ENCODE measurements around the gene C11orf54. TPM values are rescaled to one million over a fixed set of nuclear protein-coding genes. Genes with fewer than 3 reads are reported as not detected.

Gene C11orf54
- total RNA-seq, 1 experiment from 2014 or later, result 18.0 TPM

- Histone ChIP-seq H2BK5ac (ENCODE audit: insufficient read length, low read length) (no peak overlapping the region), H4K8ac (replicated peaks; ENCODE audit: insufficient read length, low read depth, low read length) (no peak overlapping the region), H4K91ac (ENCODE audit: insufficient read length, low read depth, low read length) (no peak overlapping the region), H3K4ac (ENCODE audit: low read depth, low read length) (no peak overlapping the region), H2BK15ac (ENCODE audit: low read depth, low read length) (no peak overlapping the region), H3K9ac (ENCODE audit: extremely low read depth, insufficient read length, low read length) (no peak overlapping the region), H3K23me2 (ENCODE audit: insufficient read length, low read depth, low read length, poor library complexity, severe bottlenecking) (peaks cover 3% of the 10 kb centered on the region), H3K27ac (ENCODE audit: insufficient read length, low read depth, low read length) (no peak overlapping the region), H4K5ac (ENCODE audit: insufficient read length, low read depth, low read length) (no peak overlapping the region), H3K23ac (ENCODE audit: insufficient read length, low read depth, low read length) (no peak overlapping the region), H3K18ac (ENCODE audit: insufficient read length, low read depth, low read length) (no peak overlapping the region), H2BK120ac (ENCODE audit: low read depth, low read length, poor library complexity, severe bottlenecking) (no peak overlapping the region), H3K27me3 (ENCODE audit: insufficient read depth, low read length) (no peaks in the 10 kb centered on the region), H3K4me1 (ENCODE audit: insufficient read depth, low read length) (no peaks in the 10 kb centered on the region), H2BK12ac (ENCODE audit: insufficient read length, low read depth, low read length) (no peak overlapping the region), H2AK5ac (ENCODE audit: insufficient read length, low read length) (no peak overlapping the region), H2AFZ (ENCODE audit: low read length) (no peak overlapping the region), H3K79me1 (ENCODE audit: insufficient read depth, low read depth, low read length, poor library complexity, severe bottlenecking) (no peaks in the 10 kb centered on the region), H3K79me2 (ENCODE audit: insufficient read depth, low read length) (no peaks in the 10 kb centered on the region), H3K9me3 (ENCODE audit: control insufficient read depth, low read depth, low read length) (no peaks in the 10 kb centered on the region), H3K14ac (ENCODE audit: insufficient read depth, low read length) (no peak overlapping the region), H3T11ph (ENCODE audit: low read length) (no peak overlapping the region), H3K4me2 (ENCODE audit: insufficient read depth, insufficient read length, low read length) (no peak overlapping the region), H3K56ac (ENCODE audit: insufficient read length, low read depth, low read length) (no peak overlapping the region), H4K20me1 (ENCODE audit: control insufficient read depth, insufficient read depth, insufficient read length) (no peaks in the 10 kb centered on the region), H2BK20ac (ENCODE audit: low read depth, low read length, poor library complexity, severe bottlenecking) (no peak overlapping the region)
- peaks cover 15 to 57% (median 49%) of the 10 kb centered on the region in 3 experiments for H3K36me3 Mint-ChIP-seq (ENCODE audit: insufficient read depth in 1 of 3, low read depth in 3 of 3)
- H3K9me3 Mint-ChIP-seq, result no peaks in the 10 kb centered on the region
- no CpG with 5 or more reads among the region's 3 CpGs for WGBS (ENCODE audit: extremely low coverage, insufficient read length, low lambda C conversion rate)
- no peak overlapping the region for H3K27ac Mint-ChIP-seq
- TF ChIP-seq CTCF (conservative IDR thresholded peaks at IDR 0.05), result no peak
- no peak for DNase-seq
- no peaks in the 10 kb centered on the region for H3K4me1 Mint-ChIP-seq
- H3K4me3 Mint-ChIP-seq, result no peak overlapping the region
- H3K27me3 Mint-ChIP-seq (ENCODE audit: low read depth), result no peaks in the 10 kb centered on the region
These were observed 15.8 kb downstream of the C11orf54 start for GRCh38 chr11:93757301-93757700.
